ENCODE results near the gene SLU7.

- TF ChIP-seq CTCF (conservative IDR thresholded peaks at IDR 0.05; ENCODE audit: low read length) (no peak), EZH2phosphoT487 (IDR thresholded peaks at IDR 0.05; ENCODE audit: borderline replicate concordance, low read depth, low read length) (no peak)
Measured at GRCh38 chr5:160435532-160435931, 16.7 kb upstream of the SLU7 start.

Measured in OCI-LY7 (cell line).